K562 (cell line): ENCODE results near the gene GTF2A1. TPM values are rescaled to one million over a fixed set of nuclear protein-coding genes. Genes with fewer than 3 reads are reported as not detected.

Source experiments
- ATAC-seq: fragments of 200-7000 bp; cut with Tn5 transposase; 3 replicates; pipeline ENCODE4 v1.9.1; 2020; ENCODE audit warnings: moderate library complexity
- BruUV-seq: library from RNA; stranded (reverse); fragments of 400-500 nt; replicated peaks from 2 replicates; lab custom pipeline; 2021; lab: Mats Ljungman, UMichigan
- CTCF ChIA-PET: fragments of 300-600 bp; formaldehyde crosslinking; extraction: SDS; loops from one replicate; lab custom pipeline; 2021; ENCODE audit warnings: low intra/inter-chr PET ratio; lab: Yijun Ruan, JAX
- POLR2A ChIA-PET: fragments of 300-600, 350-650 bp; sonication (Branson Sonifier 250); formaldehyde crosslinking; extraction: SDS; loops from one replicate; lab custom pipeline; 2021; ENCODE audit warnings: antibody characterized with exemption, inconsistent platforms; lab: Yijun Ruan, JAX
- DNase-seq, 4 experiments: peaks; one replicate each; pipeline versions ENCODE4 v3.0.0 to v3.0.0-alpha.2; 2011 to 2018; ENCODE audit warnings: low spot score in 3 of 4, mixed read lengths in 3 of 4; ENCODE audit errors: extremely low read depth in 1 of 4
- FAIRE-seq: peaks from 2 replicates; lab custom pipeline; 2011; peaks lifted over from hg19 to GRCh38; lab: Jason Lieb, UNC
- H2AFZ ChIP-seq: 2 replicates; pipeline ENCODE4 v1.6.0; 2011; ENCODE audit warnings: low read depth, low read length, control low read depth, inconsistent platforms
- H3K27ac ChIP-seq: fragments of 200-600 bp; 3 replicates; pipeline ENCODE4 v1.8.0; 2011; ENCODE audit warnings: low read depth, mild to moderate bottlenecking, control low read depth, inconsistent platforms, low read length, moderate library complexity, mixed read lengths; ENCODE audit errors: extremely low read depth
- H3K27me3 ChIP-seq, 2 experiments: fragments of 300-600 bp in 1 of 2; 2 replicates in 1 of 2; 3 replicates in 1 of 2; pipeline versions ENCODE4 v1.6.0 to v1.8.0; 2011; ENCODE audit warnings: inconsistent platforms in 2 of 2, low read length in 2 of 2, mild to moderate bottlenecking in 1 of 2, mixed read lengths in 1 of 2, moderate library complexity in 1 of 2; ENCODE audit not compliant: control insufficient read depth in 2 of 2, insufficient read depth in 2 of 2
- H3K36me3 ChIP-seq: fragments of 300-600 bp; 3 replicates; pipeline ENCODE4 v1.8.0; 2011; ENCODE audit warnings: mild to moderate bottlenecking, low read length, inconsistent platforms; ENCODE audit not compliant: control insufficient read depth, insufficient read depth
- H3K4me1 ChIP-seq, 2 experiments: fragments of 200-600 bp in 1 of 2; replicated peaks in 1 of 2; 2 replicates in 1 of 2; 3 replicates in 1 of 2; pipeline versions ENCODE4 v1.5.1 to v1.8.0; 2011; ENCODE audit warnings: inconsistent platforms in 2 of 2, low read length in 2 of 2, mild to moderate bottlenecking in 1 of 2, mixed read lengths in 1 of 2, moderate library complexity in 1 of 2; ENCODE audit not compliant: control insufficient read depth in 2 of 2, insufficient read depth in 2 of 2
- H3K4me2 ChIP-seq: 2 replicates; pipeline ENCODE4 v1.6.1; 2011; ENCODE audit warnings: low read length, control low read depth, inconsistent platforms, mixed read lengths; ENCODE audit not compliant: insufficient read depth
- H3K4me3 ChIP-seq: fragments of 200-600 bp; sonication (generic), shearing (Covaris generic); 2 replicates; pipeline ENCODE4 v1.5.1; 2016; ENCODE audit warnings: control low read depth, inconsistent platforms
- H3K79me2 ChIP-seq: fragments of 200-600 bp; 3 replicates; pipeline ENCODE4 v1.8.0; 2011; ENCODE audit warnings: low read length, inconsistent platforms; ENCODE audit not compliant: control insufficient read depth, insufficient read depth
- H3K9ac ChIP-seq, 2 experiments: 2 replicates each; pipeline versions ENCODE4 v1.6.0 to v1.6.1; 2011; ENCODE audit warnings: low read depth in 2 of 2, low read length in 2 of 2, control low read depth in 1 of 2, inconsistent platforms in 1 of 2, mild to moderate bottlenecking in 1 of 2, mixed read lengths in 1 of 2; ENCODE audit not compliant: insufficient read depth in 1 of 2
- H3K9me1 ChIP-seq: one replicate; pipeline ENCODE4 v1.6.0; 2011; ENCODE audit warnings: inconsistent platforms, mild to moderate bottlenecking, low read length, moderate library complexity; ENCODE audit not compliant: control insufficient read depth, insufficient read depth
- H3K9me3 ChIP-seq: replicated peaks from 2 replicates; pipeline ENCODE4 v1.5.1; 2011; ENCODE audit warnings: low read depth, low read length, inconsistent platforms; ENCODE audit not compliant: control insufficient read depth, insufficient read depth
- H4K20me1 ChIP-seq: replicated peaks from 2 replicates; pipeline ENCODE4 v1.6.1; 2011; ENCODE audit warnings: low read length, inconsistent platforms, mixed read lengths; ENCODE audit not compliant: control insufficient read depth, insufficient read depth
- ARID2 ChIP-seq: fragments of 450-650 bp; IDR thresholded peaks from 2 replicates; pipeline ENCODE4 v1.6.1; 2017; ENCODE audit warnings: antibody characterized with exemption, mild to moderate bottlenecking
- CSDE1 ChIP-seq, 2 experiments: fragments of 450-650 bp; IDR thresholded peaks; 2 replicates each; pipeline ENCODE4 v1.6.1; 2016; ENCODE audit warnings: mild to moderate bottlenecking in 1 of 2
- FOXA3 ChIP-seq, 2 experiments: fragments of 450-650 bp in 1 of 2; sonication (generic) in 1 of 2; formaldehyde crosslinking; IDR thresholded peaks in 1 of 2; conservative IDR thresholded peaks in 1 of 2; 2 replicates each; pipeline versions ENCODE4 v1.4.0 to v1.8.0; 2020 to 2022; ENCODE audit warnings: mild to moderate bottlenecking in 2 of 2, missing genetic modification reagents in 1 of 2
- IFI16 ChIP-seq: fragments of 250-450 bp; sonication (Bioruptor Pico); IDR thresholded peaks from 2 replicates; pipeline ENCODE4 v2.1.2; 2022; ENCODE audit warnings: mild to moderate bottlenecking, inconsistent platforms
- MCM7 ChIP-seq, 2 experiments: fragments of 450-650 bp; IDR thresholded peaks; 2 replicates each; pipeline ENCODE4 v1.6.1; 2016 to 2018
- MYC ChIP-seq, 2 experiments: fragments of 250-450 bp in 1 of 2; sonication (Bioruptor Pico) in 1 of 2; IDR thresholded peaks; 2 replicates each; pipeline versions ENCODE4 v1.5.1 to v1.6.1; 2012 to 2021; ENCODE audit warnings: low read depth in 2 of 2, borderline replicate concordance in 1 of 2, improper control_type of control experiment in 1 of 2, low read length in 1 of 2, mild to moderate bottlenecking in 1 of 2, moderate library complexity in 1 of 2
- NONO ChIP-seq, 2 experiments: fragments of 200-400 bp in 1 of 2; fragments of 450-650 bp in 1 of 2; formaldehyde crosslinking in 1 of 2; IDR thresholded peaks; 2 replicates each; pipeline ENCODE4 v1.6.1; 2017; ENCODE audit warnings: low read depth in 2 of 2, mild to moderate bottlenecking in 2 of 2, moderate library complexity in 2 of 2, low read length in 1 of 2
- PHF8 ChIP-seq: fragments of 200-600 bp; sonication (generic); IDR thresholded peaks from 2 replicates; pipeline ENCODE4 v1.6.1; 2012; ENCODE audit warnings: mixed run types, mild to moderate bottlenecking, inconsistent platforms, low read length, moderate library complexity, borderline replicate concordance
- PYGO2 ChIP-seq: fragments of 450-650 bp; IDR thresholded peaks from 2 replicates; pipeline ENCODE4 v1.6.1; 2016; ENCODE audit warnings: mild to moderate bottlenecking, missing genetic modification characterization, moderate library complexity, missing compliant biosample characterization
- ZNF140 ChIP-seq: fragments of 250-450 bp; sonication (Bioruptor Pico); IDR thresholded peaks from 2 replicates; pipeline ENCODE4 v1.8.0; 2021; ENCODE audit warnings: moderate library complexity, mild to moderate bottlenecking, inconsistent platforms
- ZNF274 ChIP-seq: IDR thresholded peaks from 2 replicates; pipeline ENCODE4 v1.6.1; 2011; ENCODE audit warnings: low read depth, mild to moderate bottlenecking, low read length, moderate library complexity, borderline replicate concordance
- ZNF507 ChIP-seq: conservative IDR thresholded peaks from 2 replicates; pipeline ENCODE4 v1.6.1; 2017; ENCODE audit warnings: missing genetic modification characterization, missing compliant biosample characterization
- WGBS: fragments of 100-300 bp; shearing (Covaris generic); methylation state at CpG from one replicate; pipeline ENCODE4 v1.1.6; 2016; ENCODE audit warnings: low coverage, mixed read lengths; ENCODE audit not compliant: insufficient coverage; ENCODE audit errors: missing lambda C conversion rate; 5-methylcytosine and 5-hydroxymethylcytosine counted together
- in situ Hi-C: fragments of 300-500 bp; cut with MboI; formaldehyde crosslinking; loops from 4 replicates; pipeline ENCODE4 v1.15.0; 2018; ENCODE audit warnings: inconsistent platforms, mixed read lengths
- intact Hi-C: fragments of 100-400 bp; cut with micrococcal nuclease; formaldehyde crosslinking; loops from 2 replicates; pipeline ENCODE4 v1.14.2; 2022
- polyA plus RNA-seq, 8 experiments: library from polyadenylated mRNA; depleted of rRNA in 4 of 8; stranded (reverse) in 5 of 8; unstranded in 3 of 8; fragments of >200 nt; fragmentation: Nextera tagmentation in 2 of 8; fragmentation: Illumina TruSeq in 1 of 8; extraction: Ambion mirVana in 2 of 8; extraction: Trizol in 1 of 8; gene quantifications; 2 replicates each; pipeline versions ENCODE4 v1.2.1 to v1.2.3, GENCODE V29; 2011 to 2014; ENCODE audit warnings: inconsistent platforms in 1 of 8, missing spikeins in 1 of 8
- total RNA-seq, 7 experiments: library from RNA; depleted of rRNA in 6 of 7; stranded (reverse); fragments of >200 nt in 6 of 7; fragmentation: Illumina TruSeq in 2 of 7; extraction: Trizol in 2 of 7; gene quantifications; 2 replicates each; pipeline versions ENCODE4 v1.2.1 to v1.2.3, GENCODE V29; 2011 to 2021; ENCODE audit warnings: low replicate concordance in 1 of 7
- TF ChIP-seq, protein P1 (sequence below): fragments of 250-450 bp; sonication (Bioruptor Pico); IDR thresholded peaks from 2 replicates; pipeline ENCODE4 v1.5.1; 2021; ENCODE audit warnings: mild to moderate bottlenecking
- TF ChIP-seq, protein P2 (sequence below): fragments of 250-450 bp; sonication (Bioruptor Pico); IDR thresholded peaks from 2 replicates; pipeline ENCODE4 v1.5.0; 2021; ENCODE audit warnings: mild to moderate bottlenecking, borderline replicate concordance
- TF ChIP-seq, protein P3 (sequence below): fragments of 450-650 bp; formaldehyde crosslinking; IDR thresholded peaks from 2 replicates; pipeline ENCODE4 v1.4.0; 2020; ENCODE audit warnings: mild to moderate bottlenecking, moderate library complexity

The GTF2A1 gene
- total and polyA plus RNA-seq, 9 of the 15 experiments (the other 6 are each of a cell fraction or from before 2014, with no cell fraction given) = 3.4 to 22.8 (median 14.7) TPM

DNA sequence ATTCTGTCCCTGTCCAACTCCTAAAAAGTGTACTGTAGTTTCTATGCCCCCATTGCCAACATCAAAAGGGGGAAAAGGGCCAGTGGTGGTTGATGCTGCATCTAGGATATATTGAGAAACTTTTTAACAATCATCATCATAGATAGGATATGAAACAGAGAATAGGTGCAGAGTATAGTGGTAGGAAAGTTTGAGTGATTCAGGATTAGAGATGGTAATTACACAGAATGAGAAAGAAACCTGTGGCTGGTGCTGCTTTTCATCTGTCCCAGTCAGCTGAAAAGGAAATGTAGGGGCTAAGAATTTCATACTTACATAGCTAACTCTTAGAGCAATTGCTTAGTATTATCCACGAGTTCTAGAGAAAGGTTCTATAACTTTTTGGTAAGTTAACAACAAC, 67.6 kb downstream of the GTF2A1 start (continued):
- TF ChIP-seq IFI16 = no peak
- no peak for TF ChIP-seq CSDE1 (IDR thresholded peaks at IDR 0.05)
- no peak for TF ChIP-seq ZNF507 (tag)

DNA sequence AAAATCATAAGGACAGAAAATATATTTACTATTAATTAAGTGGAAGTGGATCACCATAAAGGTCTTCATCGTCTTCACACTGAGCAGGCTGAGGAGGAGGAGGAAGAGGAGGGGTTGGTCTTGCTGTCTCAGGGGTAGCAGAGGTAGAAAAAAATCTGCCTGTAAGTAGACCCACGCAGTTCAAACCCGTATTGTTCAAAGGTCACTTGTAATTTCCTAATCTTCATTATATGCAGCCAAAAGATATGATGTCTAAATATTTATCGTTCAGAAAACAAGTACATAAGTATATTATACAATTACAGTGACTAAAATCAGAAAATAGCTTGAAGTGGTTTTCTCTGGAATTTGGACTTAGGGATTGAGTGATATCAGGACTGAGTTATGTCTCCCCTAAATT, 72.1 kb downstream of the GTF2A1 start:
- ATAC-seq = no peak
- no TSS peak for BruUV-seq
- 3% methylated on average over 4 of the region's 4 CpGs for WGBS
- intact Hi-C loops (no loop called here), in situ Hi-C loops (no loop called here)
- Histone ChIP-seq H3K4me3 (no peak overlapping the region), H4K20me1 (no peaks in the 10 kb centered on the region), H3K9me3 (no peaks in the 10 kb centered on the region), H3K27me3 (no peaks in the 10 kb centered on the region), H3K4me2 (no peak overlapping the region), H3K36me3 (no peaks in the 10 kb centered on the region), H3K79me2 (no peaks in the 10 kb centered on the region), H3K9me1 (no peaks in the 10 kb centered on the region), H3K4me1 (no peaks in the 10 kb centered on the region), H3K27ac (no peak overlapping the region), H3K9ac (no peak overlapping the region), H2AFZ (no peak overlapping the region)
- DNase-seq = no peak
- POLR2A ChIA-PET = no interaction called here
- no peak for FAIRE-seq
- CTCF ChIA-PET = no interaction called here
- no peak for TF ChIP-seq ZNF140 (CRISPR knock-in tag)
- no peak for TF ChIP-seq FOXA3 (CRISPR knock-in tag; conservative IDR thresholded peaks at IDR 0.05 in 1 of 2, IDR thresholded peaks at IDR 0.05 in 1 of 2)
- no peak for TF ChIP-seq PYGO2
- no peak for TF ChIP-seq NONO (IDR thresholded peaks at IDR 0.05; ENCODE audit: low read depth in 2 of 2, low read length in 1 of 2)
- TF ChIP-seq MYC (IDR thresholded peaks at IDR 0.05; ENCODE audit: low read depth, low read length) = no peak
- no peak for TF ChIP-seq MYC (CRISPR knock-in tag; IDR thresholded peaks at IDR 0.05; ENCODE audit: borderline replicate concordance, low read depth)
- TF ChIP-seq MCM7 (IDR thresholded peaks at IDR 0.05) = no peak
- TF ChIP-seq, protein P1, sequence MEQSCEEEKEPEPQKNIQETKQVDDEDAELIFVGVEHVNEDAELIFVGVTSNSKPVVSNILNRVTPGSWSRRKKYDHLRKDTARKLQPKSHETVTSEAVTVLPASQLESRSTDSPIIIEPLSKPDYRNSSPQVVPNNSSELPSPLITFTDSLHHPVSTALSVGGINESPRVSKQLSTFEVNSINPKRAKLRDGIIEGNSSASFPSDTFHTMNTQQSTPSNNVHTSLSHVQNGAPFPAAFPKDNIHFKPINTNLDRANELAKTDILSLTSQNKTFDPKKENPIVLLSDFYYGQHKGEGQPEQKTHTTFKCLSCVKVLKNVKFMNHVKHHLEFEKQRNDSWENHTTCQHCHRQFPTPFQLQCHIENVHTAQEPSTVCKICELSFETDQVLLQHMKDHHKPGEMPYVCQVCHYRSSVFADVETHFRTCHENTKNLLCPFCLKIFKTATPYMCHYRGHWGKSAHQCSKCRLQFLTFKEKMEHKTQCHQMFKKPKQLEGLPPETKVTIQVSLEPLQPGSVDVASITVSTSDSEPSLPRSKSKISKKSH = no peak
- no peak for TF ChIP-seq ZNF274
- no peak for TF ChIP-seq PHF8
- TF ChIP-seq, protein P2, sequence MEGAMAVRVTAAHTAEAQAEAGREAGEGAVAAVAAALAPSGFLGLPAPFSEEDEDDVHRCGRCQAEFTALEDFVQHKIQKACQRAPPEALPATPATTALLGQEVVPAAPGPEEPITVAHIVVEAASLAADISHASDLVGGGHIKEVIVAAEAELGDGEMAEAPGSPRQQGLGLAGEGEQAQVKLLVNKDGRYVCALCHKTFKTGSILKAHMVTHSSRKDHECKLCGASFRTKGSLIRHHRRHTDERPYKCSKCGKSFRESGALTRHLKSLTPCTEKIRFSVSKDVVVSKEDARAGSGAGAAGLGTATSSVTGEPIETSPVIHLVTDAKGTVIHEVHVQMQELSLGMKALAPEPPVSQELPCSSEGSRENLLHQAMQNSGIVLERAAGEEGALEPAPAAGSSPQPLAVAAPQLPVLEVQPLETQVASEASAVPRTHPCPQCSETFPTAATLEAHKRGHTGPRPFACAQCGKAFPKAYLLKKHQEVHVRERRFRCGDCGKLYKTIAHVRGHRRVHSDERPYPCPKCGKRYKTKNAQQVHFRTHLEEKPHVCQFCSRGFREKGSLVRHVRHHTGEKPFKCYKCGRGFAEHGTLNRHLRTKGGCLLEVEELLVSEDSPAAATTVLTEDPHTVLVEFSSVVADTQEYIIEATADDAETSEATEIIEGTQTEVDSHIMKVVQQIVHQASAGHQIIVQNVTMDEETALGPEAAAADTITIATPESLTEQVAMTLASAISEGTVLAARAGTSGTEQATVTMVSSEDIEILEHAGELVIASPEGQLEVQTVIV (CRISPR knock-in tag) = no peak
- TF ChIP-seq, protein P3, sequence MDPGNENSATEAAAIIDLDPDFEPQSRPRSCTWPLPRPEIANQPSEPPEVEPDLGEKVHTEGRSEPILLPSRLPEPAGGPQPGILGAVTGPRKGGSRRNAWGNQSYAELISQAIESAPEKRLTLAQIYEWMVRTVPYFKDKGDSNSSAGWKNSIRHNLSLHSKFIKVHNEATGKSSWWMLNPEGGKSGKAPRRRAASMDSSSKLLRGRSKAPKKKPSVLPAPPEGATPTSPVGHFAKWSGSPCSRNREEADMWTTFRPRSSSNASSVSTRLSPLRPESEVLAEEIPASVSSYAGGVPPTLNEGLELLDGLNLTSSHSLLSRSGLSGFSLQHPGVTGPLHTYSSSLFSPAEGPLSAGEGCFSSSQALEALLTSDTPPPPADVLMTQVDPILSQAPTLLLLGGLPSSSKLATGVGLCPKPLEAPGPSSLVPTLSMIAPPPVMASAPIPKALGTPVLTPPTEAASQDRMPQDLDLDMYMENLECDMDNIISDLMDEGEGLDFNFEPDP (CRISPR knock-in tag) = no peak
- TF ChIP-seq ARID2 = no peak
- TF ChIP-seq, all 486 proteins: peak for 0
